Activated T-cell treated with anti-CD3 and anti-CD28 coated beads, Interleukin-2, amount 50 U/mL, for 4 hours (primary cell): ENCODE measurements around the gene TLK2. TPM values are rescaled to one million over a fixed set of nuclear protein-coding genes. Genes with fewer than 3 reads are reported as not detected.

ENCODE experiments used
- ATAC-seq, 2 donors: fragments of 200-7000 bp; cut with Tn5 transposase; one replicate each; pipeline ENCODE4 v1.10.0; 2021
- DNase-seq: peaks from one replicate; pipeline ENCODE4 v3.0.0-alpha.2; 2020
- H3K27me3 Mint-ChIP-seq: one replicate; pipeline ENCODE4 v1.8.0; 2021; ENCODE audit warnings: low read depth, mixed read lengths
- H3K36me3 Mint-ChIP-seq: one replicate; pipeline ENCODE4 v1.8.0; 2022; ENCODE audit warnings: mixed read lengths; ENCODE audit not compliant: insufficient read depth
- H3K4me1 Mint-ChIP-seq: one replicate; pipeline ENCODE4 v1.8.0; 2021; ENCODE audit warnings: low read depth, mixed read lengths
- H3K4me3 Mint-ChIP-seq: one replicate; pipeline ENCODE4 v1.8.0; 2021; ENCODE audit warnings: mild to moderate bottlenecking, moderate library complexity, mixed read lengths
- H3K9me3 Mint-ChIP-seq: one replicate; pipeline ENCODE4 v1.8.0; 2021; ENCODE audit warnings: mixed read lengths
- total RNA-seq, 3 donors: library from RNA; stranded (reverse); gene quantifications; one replicate each; pipeline ENCODE4 v1.2.1, GENCODE V29; 2021

The TLK2 gene
- total RNA-seq, 3 donors from 2014 or later = 30.1 to 35.0 (median 33.1) TPM

DNA sequence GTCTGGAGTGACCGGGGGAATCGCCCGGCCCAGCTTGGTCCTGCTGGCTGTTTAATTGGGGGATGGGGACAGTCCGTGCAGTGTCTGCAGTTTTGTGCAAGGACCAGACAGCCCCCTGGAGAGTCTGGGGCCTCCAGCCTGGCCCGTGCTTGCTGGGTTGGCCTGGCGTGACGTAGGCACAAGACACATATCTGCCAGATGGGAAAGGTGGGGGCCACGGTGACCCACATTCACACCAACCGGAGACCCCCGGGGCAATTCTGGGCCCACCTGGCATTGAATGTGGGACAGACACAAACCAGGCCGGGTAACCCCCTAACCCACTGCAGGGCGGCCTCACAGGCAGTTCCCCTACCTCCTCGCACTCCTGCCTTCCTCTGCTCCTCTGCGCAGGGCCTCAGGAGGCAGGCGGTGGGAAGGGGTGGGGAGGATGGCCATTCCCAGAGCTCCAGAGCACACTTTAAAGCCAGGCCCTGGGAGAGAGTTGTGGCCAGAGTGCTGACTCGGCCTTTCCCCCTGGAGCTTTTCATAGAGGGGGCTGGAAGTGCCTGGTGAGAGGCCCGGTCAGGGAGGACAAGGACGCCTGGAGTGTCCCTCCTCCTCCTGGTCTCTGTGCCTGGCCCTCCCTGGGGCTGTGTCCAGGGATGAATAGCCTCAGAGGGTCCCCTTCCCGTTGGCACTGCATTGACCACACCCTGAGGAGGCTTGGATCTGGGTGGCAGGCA, 150.4 kb downstream of the TLK2 start:
- Mint-ChIP-seq H3K27me3 (peaks cover 29% of the 10 kb centered on the region), H3K9me3 (no peaks in the 10 kb centered on the region), H3K36me3 (no peaks in the 10 kb centered on the region), H3K4me3 (peak overlapping the region; percentile 78), H3K4me1 (peaks cover 17% of the 10 kb centered on the region)
- no peak for DNase-seq
- ATAC-seq = no peak

DNA sequence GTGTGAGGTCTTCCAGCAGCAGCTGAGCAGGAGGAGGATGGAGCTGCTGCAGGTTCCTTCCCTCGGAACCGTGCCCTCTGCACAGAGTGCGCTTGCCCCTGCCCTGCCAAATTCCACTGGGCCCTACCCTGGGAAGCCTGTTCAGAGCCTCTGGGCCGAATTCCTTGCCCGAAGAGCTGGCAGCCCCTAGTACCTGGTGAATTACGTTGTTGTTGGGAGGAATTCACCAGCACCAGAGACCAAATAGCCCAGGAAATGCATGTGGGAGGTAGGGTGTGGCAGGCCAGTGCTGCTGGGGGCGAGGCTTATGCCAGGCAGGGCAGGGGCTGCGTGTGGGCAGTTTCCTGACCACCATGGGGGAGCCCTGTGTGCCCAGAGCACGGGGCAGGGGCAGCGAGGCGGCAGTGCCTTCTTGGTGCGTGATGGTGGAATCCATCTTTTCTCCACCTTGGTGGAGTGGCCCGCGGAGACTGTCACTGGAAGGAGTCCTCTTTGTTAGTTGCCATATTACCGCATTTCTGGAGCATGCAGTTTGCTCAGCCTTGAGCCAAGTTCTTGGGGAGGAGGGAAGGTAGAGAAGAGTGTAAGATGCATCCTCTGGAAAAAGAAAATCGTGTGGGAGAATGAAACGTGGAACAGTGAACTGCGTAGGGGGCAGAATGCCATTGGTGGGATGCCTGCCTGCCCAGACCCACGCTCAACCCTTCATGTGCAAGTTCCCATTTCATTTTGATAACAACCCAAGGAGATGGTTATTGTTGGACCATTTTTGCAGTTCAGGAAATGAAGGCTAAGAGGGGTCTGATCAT, 151.1 kb downstream of the TLK2 start:
- peaks cover 17% of the 10 kb centered on the region for H3K4me1 Mint-ChIP-seq
- DNase-seq = no peak
- H3K4me3 Mint-ChIP-seq = no peak overlapping the region
- peaks cover 29% of the 10 kb centered on the region for H3K27me3 Mint-ChIP-seq
- no peak for ATAC-seq
- no peaks in the 10 kb centered on the region for H3K9me3 Mint-ChIP-seq
- no peaks in the 10 kb centered on the region for H3K36me3 Mint-ChIP-seq

DNA sequence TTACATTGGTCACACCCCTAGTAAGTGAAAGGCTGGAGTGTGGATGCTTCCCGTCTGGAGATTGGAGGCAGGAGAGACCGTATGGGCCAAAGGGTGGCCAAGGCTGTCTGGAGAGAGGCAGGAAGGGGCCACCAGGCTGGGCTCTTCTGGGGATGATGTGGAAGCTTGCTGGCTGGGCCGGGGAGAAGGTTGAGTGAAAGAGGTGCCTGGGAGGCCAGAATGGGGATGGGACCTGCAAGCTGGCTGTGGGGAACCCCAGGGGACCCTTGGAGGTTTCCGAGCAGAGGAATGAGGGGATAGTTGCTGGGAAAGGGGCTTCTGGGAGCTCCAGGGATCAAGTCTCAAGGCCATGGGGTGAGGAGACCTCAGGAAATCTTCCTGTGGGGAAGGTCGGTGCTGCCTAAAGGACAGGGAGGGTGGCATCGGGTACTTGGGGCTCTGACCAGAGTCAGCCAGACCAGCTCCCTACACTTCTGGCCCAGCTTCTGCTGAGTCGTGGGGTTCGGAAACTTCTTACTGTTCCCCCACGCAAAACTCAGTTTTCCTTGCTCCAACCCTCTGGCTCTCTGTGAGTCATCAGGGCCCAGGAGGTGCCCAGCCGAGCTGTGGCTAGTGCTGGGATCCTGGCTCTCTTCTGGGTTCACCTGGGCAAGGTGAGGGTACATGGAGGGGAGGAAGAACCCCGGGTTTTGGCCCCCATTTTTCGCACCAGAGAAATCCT, 151.9 kb downstream of the TLK2 start:
- H3K36me3 Mint-ChIP-seq = no peaks in the 10 kb centered on the region
- DNase-seq = no peak
- no peaks in the 10 kb centered on the region for H3K9me3 Mint-ChIP-seq
- peaks cover 29% of the 10 kb centered on the region for H3K27me3 Mint-ChIP-seq
- ATAC-seq = no peak
- peaks cover 17% of the 10 kb centered on the region for H3K4me1 Mint-ChIP-seq
- H3K4me3 Mint-ChIP-seq = no peak overlapping the region

DNA sequence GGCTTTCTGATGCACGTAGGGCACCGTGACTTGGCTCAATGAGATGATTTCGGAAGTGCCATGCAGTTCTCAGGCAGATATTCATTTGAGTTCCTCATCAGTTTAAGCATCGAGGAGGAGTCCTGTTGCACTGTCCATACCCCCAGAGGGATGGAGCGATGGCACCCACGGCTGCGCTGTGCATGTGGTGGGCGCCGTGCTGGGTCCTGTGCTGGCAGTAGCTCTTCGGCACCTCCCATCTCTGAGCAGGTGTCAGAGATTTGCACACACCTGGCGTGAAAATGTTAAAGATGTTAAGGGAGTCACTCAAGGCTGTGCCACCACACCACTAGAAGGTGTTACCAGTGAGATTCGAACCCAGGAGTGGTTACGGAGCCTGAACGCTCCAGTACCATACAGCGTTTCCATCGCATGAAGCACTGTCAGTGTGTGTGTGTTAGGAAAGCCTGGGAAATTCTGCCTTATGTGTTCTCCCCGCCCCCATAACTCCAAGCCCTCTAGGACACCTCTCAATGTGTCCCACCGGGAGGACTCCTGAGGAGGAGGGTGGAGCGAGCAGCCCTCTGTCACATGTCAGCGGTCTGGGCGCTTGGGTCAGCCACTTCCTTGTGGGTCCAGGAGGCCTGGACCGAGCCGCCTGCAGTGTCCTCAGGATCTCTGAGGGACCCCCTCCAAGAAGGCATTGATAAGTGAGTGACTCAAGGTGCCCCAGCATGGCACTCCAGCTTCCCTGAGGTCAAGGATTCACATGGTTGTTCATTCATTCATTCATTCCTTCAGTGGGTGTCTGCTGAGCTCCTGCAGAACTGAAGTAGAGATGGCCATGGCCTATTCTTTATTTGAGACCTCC, 152.7 kb downstream of the TLK2 start:
- no peaks in the 10 kb centered on the region for H3K36me3 Mint-ChIP-seq
- ATAC-seq = no peak
- peaks cover 29% of the 10 kb centered on the region for H3K27me3 Mint-ChIP-seq

DNA sequence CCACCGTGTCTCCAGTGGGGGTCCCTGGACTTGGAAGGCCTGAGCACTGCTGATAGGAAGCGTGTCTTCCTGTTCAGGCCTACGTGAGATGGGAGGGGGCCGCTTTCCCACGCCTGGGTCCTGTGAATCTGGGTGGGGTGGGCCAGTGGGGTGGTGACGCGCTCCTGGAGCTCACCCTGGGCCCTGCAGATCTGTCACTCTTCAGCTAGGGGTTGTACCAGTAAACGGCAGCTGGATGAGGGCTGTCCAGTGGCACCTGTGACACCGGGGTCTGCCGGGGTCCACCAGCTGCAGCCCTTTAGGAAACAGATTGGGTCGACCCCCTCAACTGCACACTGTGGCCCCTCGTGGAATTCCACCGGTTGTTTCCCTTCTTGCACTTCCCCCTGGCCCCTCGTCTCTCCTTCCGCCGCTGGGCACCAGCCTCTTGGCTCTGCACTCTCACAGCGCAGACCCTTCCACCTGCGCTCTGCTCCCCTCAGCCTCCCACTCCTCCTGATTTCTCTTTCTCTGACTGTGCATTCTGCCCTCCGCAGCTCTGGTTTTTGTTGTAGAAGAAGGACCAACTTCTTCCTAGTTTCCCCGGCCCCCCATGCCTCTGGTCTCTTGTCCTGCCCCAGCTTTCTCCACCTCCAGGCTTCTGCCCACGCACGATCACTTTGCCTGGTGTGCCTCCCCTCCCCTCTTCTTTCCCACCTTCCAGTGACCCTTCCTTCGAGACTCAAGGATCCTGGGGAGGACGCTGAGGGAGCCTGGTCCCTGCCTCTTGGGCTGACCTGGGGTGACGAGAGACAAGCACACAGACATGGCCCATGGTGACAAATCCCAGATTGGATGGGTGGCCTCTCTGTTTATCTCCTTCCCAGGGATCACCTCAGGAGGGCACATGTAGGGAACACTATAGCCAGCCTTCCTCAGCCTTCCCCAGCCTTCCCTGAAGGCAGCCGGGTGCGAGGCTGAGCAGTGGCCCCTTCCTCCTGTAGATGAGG, 153.6 kb downstream of the TLK2 start:
- peaks cover 24% of the 10 kb centered on the region for H3K27me3 Mint-ChIP-seq
- no peaks in the 10 kb centered on the region for H3K9me3 Mint-ChIP-seq
- H3K4me3 Mint-ChIP-seq = no peak overlapping the region
- H3K4me1 Mint-ChIP-seq = peaks cover 13% of the 10 kb centered on the region
- no peak for ATAC-seq
- no peak for DNase-seq
- no peaks in the 10 kb centered on the region for H3K36me3 Mint-ChIP-seq

More for the DNA sequence above, 152.7 kb downstream of the TLK2 start:
- Mint-ChIP-seq H3K9me3 (no peaks in the 10 kb centered on the region), H3K4me3 (no peak overlapping the region), H3K4me1 (peaks cover 17% of the 10 kb centered on the region)
- DNase-seq = no peak

DNA sequence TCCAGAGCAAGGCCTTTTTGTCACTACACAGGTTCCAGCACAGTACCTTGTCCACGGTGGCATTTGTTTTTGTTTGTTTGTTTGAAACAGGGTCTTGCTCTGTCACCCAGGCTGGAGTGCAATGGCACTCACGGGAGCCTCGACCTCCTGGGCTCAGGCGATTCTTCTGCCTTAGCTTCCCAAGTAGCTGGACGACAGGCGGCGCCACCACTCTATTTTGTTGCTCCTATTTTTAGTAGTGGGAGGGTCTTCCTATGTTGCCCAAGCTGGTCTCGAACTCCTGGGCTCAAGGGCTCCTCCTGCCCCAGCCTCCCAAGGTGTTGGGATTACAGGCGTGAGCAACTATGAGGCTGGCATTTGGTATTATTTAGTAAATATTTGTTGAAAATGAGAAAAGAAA, 159.2 kb downstream of the TLK2 start:
- DNase-seq (no peak), ATAC-seq (no peak)
- H3K4me3 Mint-ChIP-seq = no peak overlapping the region
- H3K36me3 Mint-ChIP-seq = no peaks in the 10 kb centered on the region
- H3K27me3 Mint-ChIP-seq = no peaks in the 10 kb centered on the region
- H3K9me3 Mint-ChIP-seq = no peaks in the 10 kb centered on the region
- no peaks in the 10 kb centered on the region for H3K4me1 Mint-ChIP-seq

DNA sequence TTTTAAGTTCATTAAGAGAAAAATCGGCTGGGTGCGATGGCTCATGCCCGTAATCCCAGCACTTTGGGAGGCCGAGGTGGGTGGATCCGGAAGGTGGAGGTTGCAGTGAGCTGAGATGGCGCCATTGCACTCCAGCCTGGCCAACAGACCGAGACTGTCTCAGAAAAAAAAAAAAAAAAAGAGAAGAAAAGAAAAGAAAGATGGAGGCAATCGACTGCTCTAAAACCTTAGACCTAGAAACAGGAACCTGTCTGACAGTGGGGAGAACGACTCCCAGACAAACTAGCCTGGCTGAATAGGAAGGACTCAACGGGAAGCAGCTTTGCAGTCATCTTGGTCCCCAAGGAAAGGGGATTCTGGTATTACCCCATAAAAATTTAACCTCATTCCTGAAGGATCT, 162.5 kb downstream of the TLK2 start:
- no peak overlapping the region for H3K4me3 Mint-ChIP-seq
- peaks cover 5% of the 10 kb centered on the region for H3K4me1 Mint-ChIP-seq
- H3K36me3 Mint-ChIP-seq = no peaks in the 10 kb centered on the region
- H3K9me3 Mint-ChIP-seq = no peaks in the 10 kb centered on the region
- H3K27me3 Mint-ChIP-seq = no peaks in the 10 kb centered on the region
- ATAC-seq (no peak), DNase-seq (no peak)

DNA sequence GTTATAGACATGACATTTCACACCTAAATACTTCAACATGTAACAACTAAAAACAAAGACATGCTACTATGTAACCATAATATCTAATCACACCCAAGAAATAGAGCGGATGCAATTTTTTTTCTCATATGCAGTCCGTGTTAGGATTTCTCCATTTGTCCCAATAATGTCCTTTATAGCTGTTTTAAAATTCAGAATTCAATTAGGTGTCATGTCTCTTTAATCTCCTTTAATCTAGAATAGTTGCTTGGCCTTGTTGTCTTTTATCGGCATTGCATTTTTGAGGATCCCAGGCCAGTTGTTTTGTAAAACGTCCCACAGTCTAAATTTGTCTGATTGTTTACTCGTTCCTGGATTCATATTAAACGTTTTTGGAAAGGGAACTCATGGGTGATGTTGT, 163.3 kb downstream of the TLK2 start:
- Mint-ChIP-seq H3K27me3 (no peaks in the 10 kb centered on the region), H3K9me3 (no peaks in the 10 kb centered on the region), H3K4me3 (no peak overlapping the region), H3K36me3 (no peaks in the 10 kb centered on the region), H3K4me1 (peaks cover 5% of the 10 kb centered on the region)
- ATAC-seq (no peak), DNase-seq (no peak)

DNA sequence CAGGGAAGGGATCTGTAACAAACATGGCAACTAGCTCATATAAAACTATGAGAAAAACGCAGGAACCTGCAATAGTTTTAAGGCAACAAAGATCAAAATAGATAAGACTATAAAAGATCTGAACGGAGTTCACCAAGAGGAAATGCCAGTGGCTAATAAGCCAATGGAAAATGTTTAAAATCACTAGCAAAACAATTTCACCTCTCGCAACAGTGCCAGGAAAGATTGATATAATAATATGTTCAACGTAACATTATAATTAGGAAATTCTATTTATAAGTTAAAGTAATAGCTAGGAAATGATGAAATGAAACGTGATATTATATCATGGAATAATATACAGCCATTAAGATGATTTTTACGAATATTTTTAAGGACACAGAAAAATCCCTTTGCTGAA, 164.9 kb downstream of the TLK2 start:
- no peaks in the 10 kb centered on the region for H3K27me3 Mint-ChIP-seq

DNA sequence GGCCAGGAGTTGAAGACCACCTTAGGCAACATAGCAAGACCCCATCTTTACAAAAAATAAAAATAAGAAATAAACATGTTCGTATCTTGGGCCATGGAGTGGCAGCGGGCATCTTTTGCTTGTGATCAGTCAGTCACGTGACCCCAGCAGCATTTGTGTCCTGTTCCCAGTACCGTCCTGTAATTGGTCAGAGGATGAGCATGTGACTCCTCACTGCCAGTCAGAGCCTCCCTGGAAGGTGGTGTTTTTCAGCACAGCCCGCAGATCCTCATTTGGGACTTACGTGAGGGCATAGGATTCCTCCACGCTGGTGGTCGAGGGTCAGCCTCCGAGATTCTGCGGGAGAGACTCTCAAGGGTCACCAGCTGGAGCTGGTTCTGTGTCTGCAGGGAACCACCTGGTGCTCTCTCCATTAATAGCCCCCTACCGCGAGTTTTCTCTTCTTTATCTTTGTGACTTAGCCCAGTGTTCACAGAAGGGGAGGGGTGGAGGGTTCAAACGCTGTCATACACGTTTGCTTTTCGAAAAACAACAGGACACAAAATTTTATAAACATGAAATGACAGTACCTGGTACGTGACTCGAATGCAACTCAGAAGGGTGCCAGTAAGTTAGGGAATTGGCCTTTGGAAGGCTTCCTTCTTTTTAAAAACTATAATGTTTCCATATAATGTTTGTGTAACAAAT, 166.0 kb downstream of the TLK2 start:
- Mint-ChIP-seq H3K9me3 (no peaks in the 10 kb centered on the region), H3K36me3 (no peaks in the 10 kb centered on the region), H3K27me3 (no peaks in the 10 kb centered on the region), H3K4me1 (peaks cover 5% of the 10 kb centered on the region), H3K4me3 (no peak overlapping the region)
- ATAC-seq (no peak), DNase-seq (no peak)

More for the DNA sequence above, 164.9 kb downstream of the TLK2 start:
- no peak for ATAC-seq
- no peaks in the 10 kb centered on the region for H3K36me3 Mint-ChIP-seq
- peaks cover 5% of the 10 kb centered on the region for H3K4me1 Mint-ChIP-seq
- DNase-seq = no peak
- H3K4me3 Mint-ChIP-seq = no peak overlapping the region
- H3K9me3 Mint-ChIP-seq = no peaks in the 10 kb centered on the region

DNA sequence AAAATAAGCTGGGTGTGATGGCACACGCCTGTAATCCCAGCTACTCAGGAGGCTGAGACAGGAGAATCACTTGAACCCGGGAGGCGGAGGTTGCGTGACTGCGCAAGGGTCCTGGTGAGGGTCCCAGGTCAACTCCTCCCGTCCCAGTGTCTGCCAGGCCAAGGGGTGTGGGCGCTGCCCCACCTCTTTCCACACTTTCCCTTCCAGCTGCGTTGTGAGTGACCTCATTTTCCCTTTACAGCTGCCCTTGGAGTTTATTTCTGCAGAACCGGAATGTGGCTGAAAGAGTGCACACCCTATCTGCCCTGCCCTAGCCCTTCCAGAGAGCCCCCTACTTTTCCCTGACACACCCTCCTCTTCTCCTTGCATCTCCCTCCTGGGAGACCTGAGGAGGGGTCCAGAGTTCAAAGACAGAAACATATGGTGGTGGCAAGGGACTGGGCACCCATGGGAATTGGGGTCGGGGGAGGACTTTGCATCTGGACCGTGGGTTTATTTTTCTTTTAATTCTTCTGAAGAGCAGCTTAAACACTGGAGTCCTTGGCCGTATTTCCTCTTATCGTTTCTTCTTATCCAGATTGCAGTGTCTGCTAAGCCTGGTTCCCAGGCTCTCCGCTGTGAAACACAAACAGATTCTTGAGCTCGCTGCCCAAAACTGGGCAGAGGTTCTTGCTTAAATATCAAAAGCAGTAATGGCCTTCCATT, 169.8 kb downstream of the TLK2 start:
- no peak for DNase-seq

DNA sequence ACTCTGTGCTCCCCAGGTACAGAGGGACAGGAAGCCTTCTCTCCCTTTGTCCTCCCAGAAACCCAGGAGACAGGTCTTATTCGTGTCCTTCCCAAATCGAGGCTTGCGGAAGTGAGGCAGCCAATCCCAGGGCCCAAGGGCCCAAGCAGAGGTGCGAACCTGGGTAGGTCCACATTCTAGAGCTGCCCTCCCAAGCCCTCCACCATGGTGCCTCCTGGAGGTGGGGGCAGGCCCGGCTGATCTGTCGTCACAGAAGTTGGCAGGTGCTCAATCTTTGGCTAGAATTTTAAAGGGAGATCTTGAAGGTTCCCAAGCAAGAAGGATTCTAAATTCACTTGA, 170.3 kb downstream of the TLK2 start:
- ATAC-seq (no peak), DNase-seq (no peak)
- H3K4me3 Mint-ChIP-seq = no peak overlapping the region
- H3K27me3 Mint-ChIP-seq = peaks cover 3% of the 10 kb centered on the region
- peaks cover 19% of the 10 kb centered on the region for H3K4me1 Mint-ChIP-seq
- H3K9me3 Mint-ChIP-seq = no peaks in the 10 kb centered on the region
- H3K36me3 Mint-ChIP-seq = no peaks in the 10 kb centered on the region

More for the DNA sequence above, 169.8 kb downstream of the TLK2 start:
- ATAC-seq = no peak
- Mint-ChIP-seq H3K4me1 (peaks cover 16% of the 10 kb centered on the region), H3K4me3 (no peak overlapping the region), H3K9me3 (no peaks in the 10 kb centered on the region), H3K27me3 (peaks cover 3% of the 10 kb centered on the region), H3K36me3 (no peaks in the 10 kb centered on the region)
